ENCODE results near the gene INTS15.
"Not testable (repeated sequence)": the region's sequence is repeated elsewhere in the genome, so short reads cannot be mapped to it uniquely, and the experiment has no call there.

The INTS15 gene

DNA sequence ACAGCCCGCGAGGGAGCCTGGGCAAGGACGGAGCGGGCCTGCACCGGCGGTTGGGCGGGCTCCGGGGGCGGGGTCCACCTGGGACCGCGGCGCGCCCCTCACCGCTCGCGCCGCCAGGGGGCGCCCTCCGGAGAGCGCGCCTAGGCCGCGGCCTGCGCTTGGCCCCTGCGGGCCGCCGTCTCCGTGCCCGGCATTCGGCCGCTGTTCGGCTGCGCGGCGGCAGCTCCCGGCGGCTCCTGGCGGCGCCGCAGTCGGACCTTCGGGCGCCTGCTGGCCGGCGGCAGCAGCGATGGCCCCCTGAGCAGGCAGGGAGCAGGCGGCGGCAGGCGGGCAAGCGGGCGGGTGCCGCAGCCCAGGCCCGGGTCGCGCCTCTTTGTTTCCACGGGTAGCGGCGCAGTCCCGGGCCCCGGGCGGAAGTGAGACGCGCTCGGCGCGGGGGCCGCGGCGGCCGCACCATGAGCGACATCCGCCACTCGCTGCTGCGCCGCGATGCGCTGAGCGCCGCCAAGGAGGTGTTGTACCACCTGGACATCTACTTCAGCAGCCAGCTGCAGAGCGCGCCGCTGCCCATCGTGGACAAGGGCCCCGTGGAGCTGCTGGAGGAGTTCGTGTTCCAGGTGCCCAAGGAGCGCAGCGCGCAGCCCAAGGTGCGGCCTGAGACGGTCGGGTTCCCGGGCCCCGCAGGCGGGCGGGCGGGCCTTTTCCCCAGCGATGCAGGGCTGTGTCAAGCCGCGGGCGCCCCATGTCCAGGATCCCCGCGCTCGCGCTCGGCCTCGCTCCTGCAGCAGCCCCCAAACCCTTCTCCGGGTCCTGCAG lies at the start of gene INTS15:
Gene INTS15 (plus strand): TSS at position 193 of the 816 bp plus-strand sequence. CDS start 263 bp downstream, at position 456.
- DNase-seq = peak; percentile 49

DNA sequence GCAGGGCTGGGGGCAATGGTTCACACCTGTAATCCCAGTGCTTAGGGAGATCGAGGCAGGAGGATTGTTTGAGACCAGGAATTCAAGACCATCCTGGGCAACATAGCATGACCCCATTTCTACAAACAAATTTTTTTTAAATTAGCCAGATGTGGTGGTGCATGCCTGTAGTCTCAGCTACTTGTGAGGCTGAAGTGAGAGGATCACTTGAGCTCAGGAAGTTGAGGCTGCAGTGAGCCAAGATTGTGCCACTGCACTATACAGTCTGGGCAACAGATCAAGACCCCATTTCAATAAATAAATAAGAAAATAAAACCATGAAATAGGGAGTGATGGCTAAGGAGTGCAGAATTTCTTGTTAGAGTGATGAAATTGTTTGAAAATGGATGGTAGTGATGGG lies 47.5 kb upstream of the INTS15 start:
- no peak for DNase-seq

DNA sequence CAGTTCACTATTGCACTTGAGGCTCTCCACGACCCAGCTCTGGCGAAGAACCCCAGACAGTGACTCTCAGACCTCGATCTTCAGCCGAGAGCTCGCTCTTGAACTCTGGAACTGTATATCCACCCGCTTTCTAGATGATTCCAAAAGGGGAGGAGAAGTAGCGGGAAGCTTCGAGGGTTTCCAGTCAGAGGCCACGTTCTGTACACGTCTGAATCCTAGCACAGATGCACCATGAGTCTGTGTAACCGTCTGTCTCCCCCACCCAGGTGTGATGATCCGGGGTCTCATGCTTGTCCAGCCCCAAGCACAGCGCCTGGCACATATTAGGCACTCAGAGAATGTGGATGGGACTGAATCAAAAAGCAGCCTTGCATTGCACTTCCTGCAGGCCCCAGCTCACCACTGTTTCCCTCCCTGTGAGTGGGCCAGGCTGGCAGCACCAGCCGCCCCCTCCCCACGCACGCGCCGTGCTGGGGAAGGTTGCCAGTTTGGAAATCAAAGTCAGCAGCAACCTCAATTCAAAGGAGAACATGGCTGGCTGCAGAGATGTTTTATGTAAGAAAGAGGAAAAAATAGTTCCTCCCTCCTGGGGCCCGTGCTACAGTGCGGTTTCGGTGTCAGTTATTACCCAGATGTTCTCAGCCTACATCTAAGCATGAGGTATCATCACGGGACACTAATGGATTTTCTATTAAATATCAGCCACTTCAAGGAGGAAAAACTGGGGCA lies 44.3 kb upstream of the INTS15 start:
- no peak for DNase-seq

DNA sequence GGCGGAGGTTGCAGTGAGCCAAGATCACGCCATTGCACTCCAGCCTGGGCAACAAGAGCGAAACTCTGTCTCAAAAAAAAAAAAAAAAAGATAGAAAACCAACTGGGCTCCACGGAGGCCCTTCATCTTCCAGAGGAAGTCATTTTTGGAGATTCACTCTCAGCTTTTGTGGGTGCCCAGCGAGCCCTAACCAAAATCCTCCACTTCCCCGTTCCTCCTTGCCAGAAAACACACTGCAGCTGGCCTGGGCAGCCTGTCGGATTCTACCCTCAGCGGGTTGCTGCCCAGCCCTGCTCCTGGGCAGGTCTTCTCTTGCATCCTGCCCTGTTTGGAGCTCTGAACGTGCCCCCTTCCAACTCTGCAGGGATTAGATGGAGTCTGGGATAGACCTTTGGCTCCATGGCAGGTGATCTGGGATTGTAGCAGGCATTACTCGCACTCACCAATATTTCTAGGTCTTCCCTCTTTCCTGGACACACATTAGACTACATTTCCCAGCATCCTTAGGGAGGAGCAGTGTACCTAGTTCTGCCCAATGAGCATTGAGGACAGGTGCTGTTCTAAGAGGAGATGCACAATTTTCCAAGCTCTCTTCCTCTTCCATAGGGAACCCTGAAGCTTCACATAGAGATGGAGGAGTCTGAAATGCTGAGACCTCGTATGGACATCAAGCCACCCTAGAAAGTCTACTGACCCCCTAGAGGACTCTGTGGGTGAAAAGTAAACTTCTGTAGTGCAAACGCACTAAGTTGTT lies 43.1 kb upstream of the INTS15 start:
- no peak for DNase-seq

DNA sequence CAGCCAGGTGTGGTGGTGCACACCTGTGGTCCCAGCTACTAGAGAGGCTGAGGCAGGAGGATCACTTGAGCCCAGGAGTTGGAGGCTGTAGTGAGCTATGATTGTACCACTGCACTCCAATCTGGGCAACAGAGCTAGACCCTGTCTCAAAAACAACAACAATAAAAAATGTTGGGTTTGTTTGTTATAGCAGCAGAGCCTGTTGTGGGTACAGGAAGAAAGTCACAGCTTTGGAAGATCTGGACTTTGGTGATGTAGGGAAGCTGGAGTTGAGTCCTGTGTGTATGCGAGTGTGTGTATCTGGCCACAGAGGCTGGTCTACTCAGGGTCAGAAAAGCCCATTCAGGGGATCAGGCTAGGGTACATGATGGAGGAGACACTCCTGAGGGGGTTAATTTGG lies 42.4 kb upstream of the INTS15 start:
- no peak for DNase-seq

DNA sequence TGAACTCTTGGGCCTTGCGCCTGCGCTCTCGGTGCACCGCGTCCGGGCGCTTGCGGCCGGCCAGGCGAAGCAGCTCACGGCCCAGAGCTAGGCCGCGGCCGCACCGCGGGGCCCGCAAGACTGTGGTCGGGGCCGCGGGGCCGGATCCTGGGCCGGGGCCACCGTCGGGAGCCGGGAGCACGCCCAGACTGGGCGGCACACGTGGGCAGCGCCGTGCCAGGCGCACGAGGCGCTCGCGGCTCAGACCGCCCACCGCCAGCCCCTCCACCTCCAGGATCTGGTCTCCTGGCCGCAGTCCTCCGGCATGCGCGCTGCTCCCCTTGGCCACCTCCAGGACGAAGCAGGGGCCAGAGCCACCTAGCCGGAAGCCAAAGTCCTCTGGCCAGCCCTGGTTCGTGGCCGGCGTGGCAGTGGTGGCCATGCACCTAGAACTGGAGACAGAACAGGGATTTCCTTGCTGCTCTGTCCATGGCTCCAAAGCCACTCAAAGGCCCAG lies 38.8 kb upstream of the INTS15 start, which contains the start of gene GRID2IP:
Gene GRID2IP (minus strand): TSS at position 446 of the 496 bp plus-strand sequence. CDS start 25 bp downstream, at position 421.
- DNase-seq = no peak

DNA sequence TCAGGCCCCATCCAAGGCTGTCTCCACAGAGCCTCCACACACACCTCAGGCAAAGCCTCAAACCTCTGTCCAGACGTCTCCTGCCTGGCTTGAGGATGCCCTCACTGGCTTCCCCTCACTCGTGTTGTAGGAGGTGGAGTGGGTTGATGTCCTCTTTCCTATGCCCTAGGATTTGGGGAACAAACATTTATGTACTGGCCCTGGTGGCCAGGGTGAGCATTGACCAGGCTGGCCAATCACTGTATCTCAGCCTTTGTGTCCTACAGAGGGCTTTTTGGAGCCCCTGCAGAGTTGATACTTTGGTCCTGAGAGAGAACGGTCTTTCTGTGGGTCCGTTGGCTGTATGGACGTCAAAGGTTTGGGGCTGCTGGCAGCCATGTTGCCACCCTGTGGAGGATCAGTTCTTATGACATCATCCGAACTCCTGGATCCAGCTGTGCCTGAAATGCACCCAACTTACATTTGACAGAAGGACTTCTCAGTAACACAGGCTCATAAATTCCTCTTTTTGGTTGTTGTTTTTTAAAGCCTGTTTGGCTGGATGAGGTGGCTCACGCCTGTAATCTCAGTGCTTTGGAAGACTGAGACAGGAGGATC lies 36.3 kb upstream of the INTS15 start:
- no peak for DNase-seq

DNA sequence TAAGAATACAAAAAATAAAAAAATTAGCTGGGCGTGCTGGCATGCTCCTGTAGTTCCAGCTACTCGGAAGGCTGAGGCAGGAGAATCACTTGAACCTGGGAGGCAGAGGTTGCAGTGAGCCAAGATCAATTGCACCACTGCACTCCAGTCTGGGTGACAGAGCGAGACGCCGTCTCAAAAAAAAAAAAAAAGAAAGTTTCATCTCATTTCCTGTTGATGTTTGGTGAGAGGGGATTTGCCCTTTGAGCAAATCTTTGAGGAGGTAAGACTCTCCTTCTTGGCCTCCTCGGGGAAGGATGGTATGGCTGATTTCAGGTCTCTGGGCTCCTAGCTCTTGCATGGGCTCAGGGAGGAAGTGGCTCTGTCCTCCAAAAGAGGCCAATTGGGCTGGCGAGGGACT lies 35.0 kb upstream of the INTS15 start:
- DNase-seq = no peak

DNA sequence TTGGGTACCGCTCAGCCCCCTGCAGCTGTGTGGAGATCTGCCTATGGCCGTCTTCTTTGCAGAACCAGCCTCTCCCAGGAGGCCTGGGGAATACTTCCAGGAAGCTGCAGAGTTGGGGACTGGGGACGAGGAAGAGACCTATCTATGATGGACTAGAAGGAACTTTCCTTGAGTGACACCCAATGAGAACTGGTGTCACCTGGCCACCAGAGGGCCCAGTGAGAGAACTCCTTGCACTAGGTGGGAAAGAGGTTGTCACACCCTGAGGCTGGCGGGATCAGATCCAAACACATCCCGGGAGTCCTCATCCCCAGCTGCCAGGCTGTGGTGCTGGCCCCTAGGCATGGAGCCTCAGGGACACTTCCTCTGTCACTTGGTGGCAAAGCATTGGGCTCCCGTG lies 33.6 kb upstream of the INTS15 start:
- DNase-seq = no peak

DNA sequence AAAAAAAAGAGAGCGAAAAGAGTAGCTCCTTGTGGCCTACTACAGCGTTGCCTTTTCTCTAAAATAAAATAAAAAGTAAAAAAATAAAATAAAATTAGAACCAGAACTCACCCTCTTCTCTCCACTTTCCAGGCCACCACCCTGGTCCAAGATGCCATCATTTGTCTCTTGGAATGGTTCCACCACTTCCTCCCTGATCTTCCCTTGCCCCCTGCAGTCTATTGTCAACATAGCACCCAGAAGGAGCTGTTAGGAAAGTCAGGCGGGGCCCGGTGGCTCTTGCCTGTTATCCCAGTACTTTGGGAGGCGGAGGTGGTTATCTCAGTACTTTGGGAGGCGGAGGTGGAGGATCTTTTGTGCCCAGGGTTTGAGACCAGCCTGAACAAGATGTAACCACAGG lies 31.0 kb upstream of the INTS15 start:
- no peak for DNase-seq

DNA sequence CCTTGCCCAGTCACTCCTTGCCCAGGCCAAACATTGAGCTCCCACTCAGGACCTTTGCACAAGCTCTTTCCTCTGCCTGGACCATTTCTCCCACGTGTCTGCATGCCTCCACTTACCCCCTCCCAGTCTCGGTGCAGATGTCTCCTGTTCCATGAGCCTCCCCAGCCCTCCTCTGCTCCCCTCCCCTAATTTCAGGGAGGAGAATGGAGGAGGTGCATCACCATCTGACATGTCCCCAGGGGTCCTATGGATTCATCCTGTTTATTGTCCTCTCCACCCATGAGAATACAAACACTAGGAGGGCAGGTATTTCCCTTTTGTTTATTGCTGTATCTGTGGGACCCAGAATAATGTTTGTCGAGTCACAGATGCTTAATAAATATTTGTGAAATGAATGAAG lies 29.9 kb upstream of the INTS15 start:
- DNase-seq = no peak

DNA sequence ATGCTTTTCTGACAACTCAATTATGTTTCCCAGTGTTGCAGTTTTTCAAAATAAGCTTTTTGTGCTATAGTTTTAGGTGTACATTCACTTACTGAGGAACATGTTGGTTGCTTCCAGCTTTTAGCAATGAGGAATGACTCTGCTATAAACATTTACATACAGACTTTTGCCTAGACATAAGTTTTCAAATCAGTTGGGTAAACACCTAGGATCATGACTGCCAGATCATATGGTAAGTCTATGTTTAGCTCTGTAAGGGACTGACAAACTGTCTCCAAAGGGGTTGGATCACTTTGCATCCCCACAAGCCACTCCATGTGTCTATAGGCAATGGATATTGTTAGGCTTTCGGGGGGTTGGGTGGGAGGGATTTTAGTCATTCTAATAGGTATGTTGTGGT lies 27.7 kb upstream of the INTS15 start:
- no peak for DNase-seq

DNA sequence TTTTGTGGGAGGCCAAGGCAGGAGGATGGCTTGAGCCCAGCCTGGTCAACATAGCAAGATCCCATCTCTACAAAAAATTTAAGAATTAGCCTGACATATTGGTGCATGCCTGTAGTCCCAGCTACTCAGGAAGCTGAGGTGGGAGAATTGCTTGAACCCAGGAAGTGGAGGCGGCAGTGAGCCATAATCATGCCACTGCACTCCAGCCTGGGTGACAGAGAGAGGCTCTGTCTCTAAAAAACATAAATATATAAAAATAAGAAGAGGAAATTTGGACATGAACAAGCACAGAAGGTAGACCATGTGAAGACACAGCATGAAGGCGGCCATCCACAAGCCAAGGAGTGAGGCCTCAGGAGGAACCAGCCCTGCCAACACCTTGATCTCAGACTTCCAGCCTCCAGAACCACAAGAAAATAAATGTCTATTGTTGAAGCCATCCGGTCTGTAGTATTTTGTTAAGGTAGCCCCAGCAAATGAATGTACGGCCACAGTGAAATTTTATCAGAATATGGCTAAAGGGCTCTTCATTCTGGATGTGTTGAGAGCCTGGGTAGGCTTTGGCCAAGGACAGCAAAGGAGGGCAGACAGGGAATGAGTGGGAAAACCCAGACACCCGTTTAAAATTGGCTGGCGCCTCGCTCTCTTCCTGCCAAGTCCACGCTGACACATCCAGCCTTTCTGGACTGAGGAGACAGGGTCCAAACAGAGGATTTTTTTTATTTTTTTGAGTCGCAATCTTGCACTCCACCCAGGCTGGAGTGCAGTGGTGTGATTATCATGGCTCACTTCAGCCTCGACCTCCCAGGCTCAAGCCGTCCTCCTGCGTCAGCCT lies 25.7 kb upstream of the INTS15 start:
- no peak for DNase-seq

DNA sequence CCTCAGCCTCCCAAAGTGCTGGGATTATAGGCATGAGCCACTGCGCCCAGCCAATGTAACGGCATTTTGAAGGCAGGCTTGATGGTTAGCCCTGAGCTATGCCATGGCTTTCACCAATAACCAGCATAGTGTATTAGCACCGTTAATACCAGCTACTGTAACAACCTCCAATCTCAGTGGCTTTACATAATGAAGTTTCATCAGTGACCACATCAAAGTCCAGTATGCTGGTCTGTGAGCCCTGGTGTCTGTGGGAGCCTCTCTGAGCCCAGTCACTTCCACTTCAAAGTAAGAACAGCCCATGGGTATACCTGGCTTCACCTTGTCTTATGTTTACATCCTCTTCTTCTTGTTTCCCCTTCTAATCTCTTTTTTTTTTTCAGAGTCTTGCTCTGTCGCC lies 24.2 kb upstream of the INTS15 start:
- DNase-seq = no peak

DNA sequence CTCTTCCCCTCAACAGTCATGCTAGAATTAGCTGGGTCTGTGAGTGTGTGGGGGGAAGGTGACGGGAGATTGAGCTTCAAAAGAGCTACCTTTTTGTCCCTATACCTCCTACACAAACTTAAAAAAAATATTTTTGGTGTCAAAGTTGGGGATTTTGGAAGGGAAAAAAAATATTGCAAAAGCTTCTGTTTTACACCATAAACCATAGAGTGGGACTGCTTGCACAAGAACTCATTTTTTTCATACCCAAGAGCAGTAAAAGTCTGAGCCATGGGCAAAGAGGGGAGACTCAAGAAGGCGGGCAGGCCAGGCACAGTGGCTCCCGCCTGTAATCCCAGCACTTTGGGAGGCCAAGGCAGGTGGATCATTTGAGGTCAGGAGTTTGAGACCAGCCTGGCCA lies 21.9 kb upstream of the INTS15 start:
- DNase-seq = no peak

DNA sequence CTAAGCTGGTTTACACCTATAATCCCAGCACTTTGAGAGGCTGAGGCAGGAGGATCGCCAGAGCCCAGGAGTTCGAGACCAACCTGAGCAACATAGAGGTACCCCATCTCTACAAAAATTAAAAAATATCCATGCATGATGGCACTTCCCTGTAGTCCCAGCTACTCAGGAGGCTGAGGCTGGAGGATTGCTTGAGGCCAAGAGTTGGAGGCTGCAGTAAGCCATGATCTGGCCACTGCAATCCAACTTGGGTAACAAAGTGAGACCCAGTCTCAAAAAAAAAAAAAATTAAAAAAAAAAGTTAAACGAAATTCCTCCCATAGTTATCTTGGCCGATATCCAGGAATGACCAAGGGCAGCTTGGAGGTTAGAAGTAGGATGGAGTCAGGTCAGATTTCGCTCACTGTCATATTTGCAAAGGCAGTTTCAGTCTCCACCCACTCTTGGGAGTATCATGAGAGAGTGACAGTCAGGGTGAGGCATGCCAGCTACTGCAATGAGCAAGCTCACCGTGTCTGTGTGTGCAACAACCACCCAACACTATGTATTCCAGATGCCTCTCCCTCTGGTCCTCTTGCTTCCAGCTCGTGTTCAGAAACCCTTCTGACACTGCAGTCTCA lies 18.6 kb upstream of the INTS15 start:
- no peak for DNase-seq

DNA sequence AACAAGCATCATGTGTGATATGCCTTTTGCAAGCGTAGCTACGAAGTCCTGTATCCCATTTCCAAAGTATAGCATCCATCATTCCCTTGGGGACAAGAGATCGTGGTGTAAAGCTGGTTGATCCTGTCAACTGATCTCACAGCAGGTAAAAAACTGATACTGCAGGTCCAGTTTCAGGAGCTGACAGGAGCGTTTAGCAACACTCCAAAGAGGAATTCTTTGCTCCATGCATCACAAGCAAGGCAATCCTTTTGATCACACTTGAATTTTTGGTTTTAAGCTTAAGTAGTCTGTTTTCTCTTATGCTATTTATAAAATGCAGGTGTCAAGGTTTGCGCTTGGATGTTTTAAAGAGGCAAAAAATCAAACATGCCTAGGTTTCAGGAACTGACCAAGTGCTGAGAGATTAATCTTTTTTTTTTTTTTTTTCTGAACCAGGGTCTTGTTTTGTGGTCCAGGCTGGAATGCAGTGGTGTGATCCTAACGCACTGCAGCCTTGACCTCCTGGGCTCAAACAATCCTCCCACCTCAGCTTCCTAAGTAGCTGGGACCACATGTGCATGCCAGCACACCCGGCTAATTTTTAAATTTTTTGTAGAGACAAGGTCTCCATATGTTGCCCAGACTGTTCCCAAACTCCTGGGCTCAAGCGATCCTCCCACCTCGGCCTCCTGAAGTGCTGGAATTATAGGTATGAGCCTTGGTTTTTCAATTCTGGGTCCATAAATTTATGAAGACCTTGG lies 14.4 kb upstream of the INTS15 start:
- DNase-seq = no peak

DNA sequence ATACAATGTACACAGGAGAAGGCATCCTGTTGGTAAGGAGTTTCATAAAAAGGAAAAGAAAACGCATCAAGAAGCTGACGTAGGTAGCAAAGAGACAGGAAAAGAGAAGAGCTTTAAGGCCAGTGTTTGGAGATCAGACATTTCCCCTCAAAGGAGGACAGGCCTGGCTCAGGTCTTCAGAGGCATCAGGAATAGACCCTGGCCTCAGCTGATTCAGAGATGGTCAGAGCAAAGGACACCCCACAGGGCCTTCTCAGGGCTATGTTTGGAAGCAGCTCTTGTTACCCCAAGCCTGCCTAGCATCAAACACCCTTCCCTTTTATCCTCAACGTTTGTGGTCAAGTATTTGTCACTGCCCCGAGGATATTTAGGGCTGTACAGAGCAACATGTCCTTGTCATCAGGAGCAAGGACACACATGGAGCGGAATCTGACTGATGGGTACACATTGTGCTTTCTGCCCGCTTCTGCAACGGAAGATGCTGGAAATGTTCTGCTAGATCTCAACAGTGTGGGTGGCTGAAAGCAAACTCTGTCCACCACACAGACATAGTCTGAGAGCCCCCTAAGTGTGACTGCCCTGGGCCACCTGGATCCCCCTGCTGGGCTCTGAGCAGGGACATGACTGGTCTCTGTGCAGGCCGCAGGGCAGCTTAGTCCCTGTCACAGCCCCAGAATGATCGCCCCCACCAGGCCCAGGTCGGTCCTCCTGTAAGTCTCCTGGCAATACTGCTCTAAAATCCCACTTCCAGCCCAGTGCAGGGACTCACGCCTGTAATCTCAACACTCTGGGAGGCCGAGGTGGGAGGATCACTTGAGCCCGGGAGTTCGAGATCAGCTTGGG lies 13.6 kb upstream of the INTS15 start:
- no peak for DNase-seq

DNA sequence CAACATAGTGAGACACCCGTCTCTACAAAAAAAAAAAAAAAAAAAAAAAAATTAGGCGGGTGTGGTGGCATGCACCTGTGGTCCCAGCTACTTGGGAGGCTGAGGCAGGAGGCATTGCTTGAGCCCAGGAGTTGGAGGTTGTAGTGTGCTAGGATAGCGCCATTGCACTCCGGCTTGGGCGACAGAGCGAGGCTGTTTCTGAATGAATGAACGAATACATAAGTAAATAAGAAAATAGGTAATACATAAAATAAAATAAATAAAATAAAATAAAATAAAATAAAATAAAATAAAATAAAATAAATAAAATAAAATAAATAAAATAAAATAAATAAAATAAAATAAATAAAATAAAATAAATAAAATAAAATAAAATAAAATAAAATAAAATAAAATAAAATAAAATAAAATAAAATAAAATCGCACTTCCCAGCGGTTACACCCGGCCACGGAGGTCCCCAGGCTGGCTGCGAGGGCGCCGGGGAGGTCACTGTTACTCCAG lies 12.9 kb upstream of the INTS15 start:
- not testable (repeated sequence) for DNase-seq
